GM19025 (cell line): Measurements from ENCODE around the gene RAPGEF6.

Experiments
- ATAC-seq: cut with Tn5 transposase; IDR thresholded peaks from one replicate; pipeline ENCODE4 v1.9.1; 2021; ENCODE audit warnings: mild to moderate bottlenecking, low read depth, moderate library complexity; ENCODE audit not compliant: unreplicated experiment

The RAPGEF6 gene

DNA sequence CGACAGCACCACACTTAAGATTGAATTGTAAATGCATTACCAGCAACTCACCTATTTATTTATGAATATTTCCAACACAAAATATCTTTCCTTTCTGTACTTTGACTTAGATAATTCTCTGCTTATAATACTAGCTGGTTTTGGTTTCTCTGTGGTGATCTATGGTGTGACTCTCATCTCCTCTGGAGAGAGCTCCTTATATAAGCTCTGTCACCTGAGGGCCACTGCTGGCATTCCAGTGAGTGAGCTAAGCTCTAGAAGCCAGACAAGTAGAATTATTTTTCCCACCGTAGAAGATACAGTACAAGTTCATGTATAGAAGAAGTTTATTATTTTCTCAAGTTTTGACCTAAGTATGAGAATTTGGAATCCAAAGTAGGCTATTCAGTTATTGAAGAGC is 259.7 kb downstream of the RAPGEF6 start:
- no peak for ATAC-seq
